Fibroblast of lung (primary cell): ENCODE data around the gene DLD.

Experiments used
- CTCF ChIP-seq, 2 donors: IDR thresholded peaks in 1 of 2; conservative IDR thresholded peaks in 1 of 2; 1 replicate in 1 of 2; 2 replicates in 1 of 2; pipeline ENCODE4 v1.5.1; 2011 to 2012; ENCODE audit warnings: low read length in 2 of 2, control low read depth in 1 of 2, inconsistent platforms in 1 of 2, low read depth in 1 of 2, mild to moderate bottlenecking in 1 of 2
- EZH2 ChIP-seq: IDR thresholded peaks from 2 replicates; pipeline ENCODE4 v1.5.1; 2012; ENCODE audit warnings: low read length, control low read depth, mild to moderate bottlenecking; ENCODE audit errors: missing control alignments

DNA sequence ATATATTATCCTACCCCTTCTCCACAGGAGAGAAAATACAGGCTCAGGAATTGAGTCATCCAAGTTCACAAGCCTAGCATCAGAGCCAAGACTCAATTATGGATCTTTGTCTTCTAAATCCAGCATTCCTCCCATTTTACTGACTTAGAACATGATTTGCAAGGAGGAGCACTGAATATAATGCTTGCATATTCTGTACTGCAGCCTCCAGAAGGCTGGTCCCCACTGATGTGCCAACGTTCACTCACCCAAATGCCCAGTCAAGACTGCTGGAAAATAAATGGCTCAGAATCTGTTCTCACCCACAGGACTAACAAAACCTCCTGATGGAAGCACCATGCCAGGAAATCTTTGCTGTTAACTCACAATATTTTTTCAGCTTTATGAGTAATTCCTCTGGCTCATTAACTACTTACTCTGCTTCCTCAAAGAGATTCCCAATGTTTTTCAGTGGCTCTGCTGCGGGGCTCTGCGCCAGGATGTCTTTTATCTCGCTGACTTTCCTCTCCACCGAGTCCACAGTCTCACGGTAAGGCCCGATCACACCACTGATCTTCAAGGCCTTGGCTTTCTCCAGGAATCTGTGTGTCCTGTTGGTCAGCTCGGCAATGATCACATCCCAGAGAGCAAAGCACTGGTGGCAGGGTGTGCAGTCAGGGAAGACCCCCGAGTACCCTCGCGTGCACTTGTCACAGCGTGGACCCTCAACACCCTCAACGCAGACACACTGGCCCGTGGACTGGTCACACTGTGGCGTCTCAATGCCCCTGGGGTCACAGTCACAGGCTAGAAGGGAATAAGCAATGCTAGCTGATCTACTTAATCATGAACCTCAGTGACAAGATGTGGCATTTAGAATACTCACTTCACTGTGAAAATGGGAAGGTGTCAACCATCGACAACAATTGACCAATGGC is 48.8 kb downstream of the DLD start:
- TF ChIP-seq CTCF (conservative IDR thresholded peaks at IDR 0.05 in 1 of 2, IDR thresholded peaks at IDR 0.05 in 1 of 2; ENCODE audit: low read depth in 1 of 2, low read length in 2 of 2) (no peak), EZH2 (no peak)
